Right atrium auricular region (tissue), 2 donors: ENCODE results near the gene DLG2. TPM values are rescaled to one million over a fixed set of nuclear protein-coding genes. Genes with fewer than 3 reads are reported as not detected.

ENCODE experiments used
- DNase-seq: peaks from one replicate; pipeline ENCODE4 v3.0.0-alpha.2; 2019; ENCODE audit warnings: low spot score
- H3K27ac ChIP-seq, 2 donors: fragments of 200-600 bp; sonication (generic); 1 replicate in 1 of 2; 2 replicates in 1 of 2; pipeline ENCODE4 v1.5.1; 2016 to 2019
- H3K27me3 ChIP-seq, 2 donors: fragments of 200-600 bp; sonication (generic); one replicate each; pipeline versions ENCODE4 v1.5.1 to v1.6.0; 2017 to 2019
- H3K36me3 ChIP-seq: fragments of 200-600 bp; sonication (generic); one replicate; pipeline ENCODE4 v1.5.1; 2016
- H3K4me1 ChIP-seq, 2 donors: fragments of 200-600 bp; sonication (generic); one replicate each; pipeline versions ENCODE4 v1.5.1 to v1.6.0; 2017 to 2019
- H3K4me3 ChIP-seq, 2 donors: fragments of 200-600 bp; sonication (generic); 1 replicate in 1 of 2; 2 replicates in 1 of 2; pipeline ENCODE4 v1.5.1; 2017 to 2019; ENCODE audit warnings: mild to moderate bottlenecking in 1 of 2, moderate library complexity in 1 of 2
- H3K9me3 ChIP-seq, 2 donors: fragments of 200-600 bp; sonication (generic); one replicate each; pipeline ENCODE4 v1.5.1; 2019
- total RNA-seq, 2 donors: library from RNA; depleted of rRNA; stranded (reverse); fragments of >200 nt; gene quantifications; one replicate each; pipeline ENCODE4 v1.1.0, GENCODE V29; 2016
- TF ChIP-seq, protein P1 (sequence below), 2 donors: fragments of 200-600 bp; sonication (generic); IDR thresholded peaks; one replicate each; pipeline ENCODE4 v1.5.1; 2019; ENCODE audit warnings: antibody characterized with exemption in 2 of 2

The DLG2 gene
- total RNA-seq, 2 donors from 2014 or later: 6.6 to 6.7 TPM

DNA sequence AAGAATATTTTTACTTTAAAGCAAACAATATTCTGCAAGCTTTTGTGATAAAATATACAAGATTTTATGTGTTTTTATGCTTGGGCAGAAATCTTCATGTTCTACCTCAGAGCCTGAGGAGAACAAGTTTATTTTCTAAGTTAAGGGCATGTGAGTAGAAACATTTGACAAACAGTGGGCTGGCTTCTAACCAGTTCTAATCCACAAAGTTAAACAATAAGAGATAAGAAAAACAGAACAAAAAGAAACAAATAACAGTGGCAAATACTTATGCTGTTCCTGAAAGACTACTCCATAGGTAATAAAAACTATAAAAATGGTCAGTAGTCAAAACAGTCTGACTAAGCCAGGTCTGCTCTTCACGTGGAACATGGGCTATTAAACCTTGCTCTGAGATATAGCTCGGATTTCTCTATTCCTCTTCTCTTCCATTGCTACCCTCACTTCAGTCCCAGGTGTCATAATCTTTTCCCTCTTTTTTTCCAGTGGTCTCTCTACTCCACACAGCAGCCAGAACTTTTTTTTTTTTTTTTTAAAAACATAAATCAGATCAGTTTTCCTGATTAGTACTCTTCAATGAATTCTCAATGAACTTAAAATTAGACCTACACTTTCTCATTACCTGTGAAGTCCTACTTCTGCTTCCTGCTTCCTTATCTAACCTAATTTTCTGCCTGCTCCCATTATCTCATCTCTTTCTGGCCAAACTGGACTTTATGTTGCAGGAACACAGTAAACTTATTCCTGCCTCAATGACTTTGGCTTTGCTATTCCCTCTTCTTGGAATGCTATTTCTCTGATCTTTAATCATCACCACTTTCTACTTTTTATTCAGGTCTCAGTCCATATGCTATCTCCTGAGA, 1669.9 kb downstream of the DLG2 start:
- no peak overlapping the region for H3K27ac ChIP-seq

DNA sequence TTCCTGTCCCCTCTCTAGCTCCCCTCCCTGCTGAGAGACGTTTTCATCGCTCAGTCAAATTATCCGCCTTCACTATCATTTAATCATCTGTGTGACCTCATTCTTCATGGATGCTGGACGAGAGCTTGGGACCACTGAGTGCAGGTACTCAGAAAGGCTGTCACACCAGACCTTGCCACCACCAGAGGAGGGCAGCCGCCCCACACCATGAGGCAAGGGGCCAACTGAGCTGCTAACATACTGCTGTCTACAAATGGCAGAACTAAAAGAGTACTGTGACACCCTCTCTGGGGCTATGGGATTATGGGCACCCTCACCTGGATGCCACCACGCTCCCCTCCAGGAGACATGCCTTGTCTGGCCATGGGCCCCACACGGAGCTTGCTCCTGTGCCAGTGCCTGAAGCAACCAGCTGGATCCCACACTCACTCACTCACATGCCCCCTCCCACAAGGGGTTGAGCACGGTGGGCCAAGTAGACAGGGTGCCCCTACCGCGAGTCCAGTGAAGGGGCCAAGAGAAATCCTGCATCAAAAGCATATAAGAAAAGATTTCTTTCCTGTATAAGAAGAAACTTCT, 1670.9 kb downstream of the DLG2 start:
- Histone ChIP-seq H3K4me3 (no peak overlapping the region), H3K4me1 (no peaks in the 10 kb centered on the region), H3K36me3 (no peaks in the 10 kb centered on the region), H3K9me3 (no peaks in the 10 kb centered on the region), H3K27ac (no peak overlapping the region), H3K27me3 (no peaks in the 10 kb centered on the region)
- DNase-seq: no peak
- TF ChIP-seq, protein P1, sequence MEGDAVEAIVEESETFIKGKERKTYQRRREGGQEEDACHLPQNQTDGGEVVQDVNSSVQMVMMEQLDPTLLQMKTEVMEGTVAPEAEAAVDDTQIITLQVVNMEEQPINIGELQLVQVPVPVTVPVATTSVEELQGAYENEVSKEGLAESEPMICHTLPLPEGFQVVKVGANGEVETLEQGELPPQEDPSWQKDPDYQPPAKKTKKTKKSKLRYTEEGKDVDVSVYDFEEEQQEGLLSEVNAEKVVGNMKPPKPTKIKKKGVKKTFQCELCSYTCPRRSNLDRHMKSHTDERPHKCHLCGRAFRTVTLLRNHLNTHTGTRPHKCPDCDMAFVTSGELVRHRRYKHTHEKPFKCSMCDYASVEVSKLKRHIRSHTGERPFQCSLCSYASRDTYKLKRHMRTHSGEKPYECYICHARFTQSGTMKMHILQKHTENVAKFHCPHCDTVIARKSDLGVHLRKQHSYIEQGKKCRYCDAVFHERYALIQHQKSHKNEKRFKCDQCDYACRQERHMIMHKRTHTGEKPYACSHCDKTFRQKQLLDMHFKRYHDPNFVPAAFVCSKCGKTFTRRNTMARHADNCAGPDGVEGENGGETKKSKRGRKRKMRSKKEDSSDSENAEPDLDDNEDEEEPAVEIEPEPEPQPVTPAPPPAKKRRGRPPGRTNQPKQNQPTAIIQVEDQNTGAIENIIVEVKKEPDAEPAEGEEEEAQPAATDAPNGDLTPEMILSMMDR (IDR thresholded peaks at IDR 0.05): no peak

More for the DNA sequence above, 1669.9 kb downstream of the DLG2 start:
- no peaks in the 10 kb centered on the region for H3K27me3 ChIP-seq
- no peaks in the 10 kb centered on the region for H3K36me3 ChIP-seq
- TF ChIP-seq, protein P1 (IDR thresholded peaks at IDR 0.05): no peak
- H3K9me3 ChIP-seq: no peaks in the 10 kb centered on the region
- H3K4me3 ChIP-seq: no peak overlapping the region
- DNase-seq: no peak
- no peaks in the 10 kb centered on the region for H3K4me1 ChIP-seq

GRCh38 chr11:83954780-83955179, 1672.4 kb downstream of the DLG2 start:
- no peaks in the 10 kb centered on the region for H3K36me3 ChIP-seq
- H3K9me3 ChIP-seq: no peaks in the 10 kb centered on the region
- no peak for DNase-seq
- no peak overlapping the region for H3K27ac ChIP-seq
- no peaks in the 10 kb centered on the region for H3K27me3 ChIP-seq
- no peak overlapping the region for H3K4me3 ChIP-seq
- H3K4me1 ChIP-seq: no peaks in the 10 kb centered on the region
- TF ChIP-seq, protein P1 (IDR thresholded peaks at IDR 0.05): no peak

- no peak overlapping the region for H3K27ac ChIP-seq
- no peaks in the 10 kb centered on the region for H3K36me3 ChIP-seq
- H3K4me3 ChIP-seq: no peak overlapping the region
- H3K4me1 ChIP-seq: no peaks in the 10 kb centered on the region
- no peaks in the 10 kb centered on the region for H3K9me3 ChIP-seq
- TF ChIP-seq, protein P1 (IDR thresholded peaks at IDR 0.05): no peak
- no peaks in the 10 kb centered on the region for H3K27me3 ChIP-seq
- DNase-seq: no peak
Observed at GRCh38 chr11:83951521-83951920, 1675.6 kb downstream of the DLG2 start.

- no peak for DNase-seq
- Histone ChIP-seq H3K36me3 (no peaks in the 10 kb centered on the region), H3K4me1 (no peaks in the 10 kb centered on the region), H3K27ac (no peak overlapping the region), H3K4me3 (no peak overlapping the region), H3K9me3 (no peaks in the 10 kb centered on the region), H3K27me3 (no peaks in the 10 kb centered on the region)
- TF ChIP-seq, protein P1 (IDR thresholded peaks at IDR 0.05): no peak
Observed at GRCh38 chr11:83948200-83948599, 1678.9 kb downstream of the DLG2 start.
